Panc1 (cell line): ENCODE data around the gene INCA1. TPM values are rescaled to one million over a fixed set of nuclear protein-coding genes. Genes with fewer than 3 reads are reported as not detected.
A peak's percentile ranks its signal among the peaks of the same experiment; 100 is the strongest.

Experiments
- ATAC-seq: fragments of 200-7000 bp; cut with Tn5 transposase; 2 replicates; pipeline ENCODE4 v1.9.1; 2020; ENCODE audit warnings: mild to moderate bottlenecking, moderate library complexity
- BruUV-seq: library from RNA; stranded (reverse); fragments of 400-500 nt; replicated peaks from 2 replicates; lab custom pipeline; 2021; lab: Mats Ljungman, UMichigan
- CTCF ChIA-PET: fragments of 300-600 bp; sonication (Branson Sonifier 250); formaldehyde crosslinking; loops from one replicate; lab custom pipeline; 2022; ENCODE audit warnings: antibody characterized with exemption; lab: Charles Lee
- POLR2A ChIA-PET: fragments of 300-600 bp; sonication (Branson Sonifier 250); formaldehyde crosslinking; loops from one replicate; lab custom pipeline; 2022; ENCODE audit warnings: antibody characterized with exemption; lab: Charles Lee
- DNase-seq: peaks from one replicate; pipeline ENCODE4 v3.0.0-alpha.2; 2010; ENCODE audit warnings: low read depth, low spot score
- H3K27ac ChIP-seq: 2 replicates; pipeline ENCODE4 v1.5.1; 2011; ENCODE audit warnings: mild to moderate bottlenecking, low read length, inconsistent platforms
- H3K27me3 ChIP-seq: fragments of 200-500 bp; sonication (Bioruptor generic); 2 replicates; pipeline ENCODE4 v1.6.0; 2014; ENCODE audit warnings: low read length, inconsistent platforms; ENCODE audit not compliant: control insufficient read depth, insufficient read depth
- H3K36me3 ChIP-seq: fragments of 200-500 bp; sonication (Bioruptor generic); 2 replicates; pipeline ENCODE4 v1.5.1; 2014; ENCODE audit warnings: inconsistent platforms, mild to moderate bottlenecking, low read length, moderate library complexity; ENCODE audit not compliant: control insufficient read depth, insufficient read depth
- H3K4me1 ChIP-seq: 2 replicates; pipeline ENCODE4 v1.5.1; 2011; ENCODE audit warnings: inconsistent platforms, mild to moderate bottlenecking, low read length, moderate library complexity; ENCODE audit not compliant: control insufficient read depth, insufficient read depth
- H3K4me3 ChIP-seq, 2 experiments: 2 replicates each; pipeline ENCODE4 v1.5.1; 2011 to 2012; ENCODE audit warnings: low read depth in 2 of 2, low read length in 2 of 2, mild to moderate bottlenecking in 2 of 2, inconsistent platforms in 1 of 2, moderate library complexity in 1 of 2
- H3K9me3 ChIP-seq: fragments of 200-500 bp; sonication (Bioruptor generic); 2 replicates; pipeline ENCODE4 v1.5.1; 2014; ENCODE audit warnings: low read depth, mild to moderate bottlenecking, inconsistent platforms, low read length, moderate library complexity; ENCODE audit not compliant: control insufficient read depth, insufficient read depth
- CTCF ChIP-seq: fragments of 450-650 bp; IDR thresholded peaks from 2 replicates; pipeline ENCODE4 v1.5.1; 2017; ENCODE audit warnings: mild to moderate bottlenecking
- POLR2AphosphoS5 ChIP-seq: IDR thresholded peaks from 2 replicates; pipeline ENCODE4 v1.6.1; 2012; ENCODE audit warnings: mild to moderate bottlenecking, low read depth, low read length, moderate library complexity
- REST ChIP-seq, 2 experiments: IDR thresholded peaks; 2 replicates each; pipeline ENCODE4 v1.6.1; 2011 to 2012; ENCODE audit warnings: low read depth in 2 of 2, control low read depth in 1 of 2, low read length in 1 of 2, mild to moderate bottlenecking in 1 of 2, moderate library complexity in 1 of 2; ENCODE audit not compliant: insufficient read depth in 1 of 2
- SIN3A ChIP-seq: IDR thresholded peaks from 2 replicates; pipeline ENCODE4 v1.6.1; 2012; ENCODE audit warnings: low read depth, mild to moderate bottlenecking, low read length, moderate library complexity, borderline replicate concordance; ENCODE audit not compliant: insufficient read depth
- TCF7L2 ChIP-seq: IDR thresholded peaks from 2 replicates; pipeline ENCODE4 v1.6.1; 2011; ENCODE audit warnings: mild to moderate bottlenecking, low read depth, low read length, inconsistent platforms
- in situ Hi-C: cut with HindIII; loops from 2 replicates; pipeline ENCODE4 v1.10.0; 2016; ENCODE audit warnings: low sequenced_read_pairs, low pct_unique_long_range_greater_than_20kb
- intact Hi-C: fragments of 100-400 bp; cut with micrococcal nuclease; formaldehyde crosslinking; loops from one replicate; pipeline ENCODE4 v1.10.0; 2022; ENCODE audit not compliant: unreplicated experiment
- total RNA-seq: library from RNA; stranded (reverse); gene quantifications from one replicate; pipeline ENCODE4 v1.2.1, GENCODE V29; 2021; ENCODE audit not compliant: unreplicated experiment

The INCA1 gene
- total RNA-seq, 1 experiment from 2014 or later: 1.7 TPM

- POLR2A ChIA-PET: no interaction called here
- Histone ChIP-seq H3K27ac (peak overlapping the region; percentile 97; the same call in 1 of the 2 replicates), H3K36me3 (no peaks in the 10 kb centered on the region), H3K4me3 (no peak overlapping the region), H3K27me3 (no peaks in the 10 kb centered on the region), H3K9me3 (no peaks in the 10 kb centered on the region), H3K4me1 (peaks cover 15% of the 10 kb centered on the region)
- intact Hi-C loops (no loop called here), in situ Hi-C loops (no loop called here)
- BruUV-seq: no TSS peak
- DNase-seq: no peak
- CTCF ChIA-PET: no interaction called here
- TF ChIP-seq CTCF (no peak), REST (IDR thresholded peaks at IDR 0.05; ENCODE audit: insufficient read depth in 1 of 2, low read depth in 2 of 2, low read length in 1 of 2) (no peak), SIN3A (no peak), POLR2AphosphoS5 (no peak), TCF7L2 (no peak)
- no peak for ATAC-seq
Observed at GRCh38 chr17:4970273-4970672, 27.0 kb downstream of the INCA1 start.

- DNase-seq (no peak), ATAC-seq (no peak)
- CTCF ChIA-PET: no interaction called here
- intact Hi-C loops: no loop called here
- POLR2A ChIA-PET: no interaction called here
- Histone ChIP-seq H3K27me3 (no peaks in the 10 kb centered on the region), H3K4me3 (peak overlapping the region; percentile 66 to 79; a peak in 3 of 4 replicates), H3K36me3 (no peaks in the 10 kb centered on the region), H3K9me3 (no peaks in the 10 kb centered on the region), H3K4me1 (peaks cover 15% of the 10 kb centered on the region), H3K27ac (peak overlapping the region; percentile 97)
- no TSS peak for BruUV-seq
- no peak for TF ChIP-seq SIN3A
- peak in 1 of 2 experiments; percentile 51; a peak in 1 of 4 replicates for TF ChIP-seq REST (IDR thresholded peaks at IDR 0.05; ENCODE audit: insufficient read depth in 1 of 2, low read depth in 2 of 2, low read length in 1 of 2)
- in situ Hi-C loops: no loop called here
Observed at GRCh38 chr17:4969551-4970173, 27.7 kb downstream of the INCA1 start.
